ENCODE measurements around the gene CSTA.

CSTA gene

GRCh38 chr3:122377975-122378374 lies 52.9 kb downstream of the CSTA start:
- no peak for DNase-seq (ENCODE audit: low read depth, low spot score)

GRCh38 chr3:122382888-122383666 lies 58.0 kb downstream of the CSTA start, which contains the start of gene MIX23:
MIX23 (minus strand) TSS chr3:122383231; CDS start chr3:122383224, 7 bp downstream.
- DNase-seq (ENCODE audit: low read depth, low spot score) = peak; percentile 68

DNA sequence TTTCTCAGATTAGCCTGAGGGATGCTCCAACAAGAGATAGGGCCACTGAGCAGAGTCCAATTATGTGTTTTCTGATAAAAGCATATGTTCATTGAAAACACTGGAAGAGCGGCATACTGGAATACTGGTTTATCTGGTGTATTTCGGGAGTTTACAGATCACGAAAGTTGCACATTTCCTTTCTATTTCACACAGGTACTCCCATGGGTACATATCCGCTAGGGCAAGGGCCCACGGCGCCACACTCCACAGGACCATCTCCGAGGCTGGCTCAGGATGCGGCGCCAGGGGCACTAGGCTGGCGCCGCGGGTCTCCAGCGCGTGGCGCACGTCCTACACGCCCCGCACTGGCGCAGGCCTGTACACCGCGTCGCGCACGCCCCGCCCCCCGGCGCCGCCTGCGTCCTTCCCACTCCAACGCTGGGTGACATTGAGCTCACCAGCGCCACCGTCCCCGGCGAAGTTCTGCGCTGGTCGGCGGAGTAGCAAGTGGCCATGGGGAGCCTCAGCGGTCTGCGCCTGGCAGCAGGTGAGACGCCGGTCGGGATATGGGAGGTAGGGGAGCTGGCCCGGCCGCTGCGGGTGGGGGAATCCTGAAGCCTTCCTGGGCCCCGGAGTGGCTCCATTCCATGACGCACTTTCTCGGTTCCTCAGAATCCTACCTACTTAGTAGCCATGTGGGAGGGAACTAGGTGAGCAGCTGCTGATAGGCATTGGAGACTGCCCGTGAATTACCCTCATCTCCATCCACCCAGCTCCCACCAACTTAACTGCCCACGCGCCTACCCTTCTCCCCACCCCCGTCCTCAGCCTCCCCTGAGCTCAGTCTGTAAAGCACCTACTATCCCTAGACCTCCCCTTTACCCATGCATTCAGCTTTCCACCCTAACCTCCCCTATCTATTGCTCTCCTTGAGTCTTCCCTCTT lies 59.0 kb downstream of the CSTA start, which contains the start of gene FAM162A:
Gene FAM162A, plus strand, starts transcription at position 412 of the 927 bp plus-strand sequence. Its CDS starts 84 bp downstream, at position 496.
- DNase-seq (ENCODE audit: low read depth, low spot score) = peak; percentile 82

- DNase-seq (ENCODE audit: low read depth, low spot score) = no peak
Measured at GRCh38 chr3:122387709-122388108, 62.7 kb downstream of the CSTA start.

- no peak for DNase-seq (ENCODE audit: low read depth, low spot score)
Measured at GRCh38 chr3:122389197-122389596, 64.1 kb downstream of the CSTA start.

GRCh38 chr3:122389892-122390291 lies 64.8 kb downstream of the CSTA start:
- no peak for DNase-seq (ENCODE audit: low read depth, low spot score)

GRCh38 chr3:122390665-122391064 lies 65.6 kb downstream of the CSTA start:
- DNase-seq (ENCODE audit: low read depth, low spot score) = no peak
